ENCODE measurements around the gene IFNL2. TPM values are rescaled to one million over a fixed set of nuclear protein-coding genes. Genes with fewer than 3 reads are reported as not detected.

Gene IFNL2
- total and polyA plus RNA-seq, 3 experiments from 2014 or later, result not detected

DNA sequence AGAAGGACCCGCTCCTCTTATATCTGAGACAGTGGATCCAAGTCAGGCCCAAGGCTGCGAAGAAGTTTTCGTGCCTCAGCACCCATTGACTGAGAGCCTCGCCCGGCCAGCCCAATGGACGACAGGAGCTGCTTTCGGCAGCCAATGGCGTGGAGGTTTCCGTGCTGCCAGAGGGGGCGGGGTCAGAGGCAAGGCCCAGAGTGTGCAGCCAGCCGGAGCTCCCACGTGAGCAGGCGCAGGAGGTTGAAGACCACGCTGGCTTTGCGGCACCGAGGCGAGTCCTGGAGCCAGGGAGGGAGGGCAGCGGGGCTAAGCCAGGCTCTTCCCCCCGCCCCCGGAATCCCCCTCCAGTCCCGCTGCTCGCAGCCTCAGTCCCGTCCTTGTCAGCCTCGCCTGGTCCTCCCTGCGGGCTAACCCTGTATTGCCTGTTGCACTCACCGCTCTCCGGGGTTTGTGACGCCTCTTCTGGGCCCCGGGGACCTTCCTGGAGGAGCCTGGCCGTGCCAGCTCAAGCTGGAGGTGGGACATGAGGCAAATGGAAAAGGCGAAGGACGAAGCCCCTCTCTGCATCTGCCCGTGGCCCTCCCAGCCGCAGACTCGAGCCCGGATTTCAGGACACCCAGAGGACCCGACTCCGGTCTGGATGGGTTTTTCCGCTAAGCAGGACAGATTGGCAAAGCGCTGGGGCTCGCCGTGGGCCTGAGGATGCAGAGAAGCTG lies 21.1 kb upstream of the IFNL2 start:
- H3K4me1 Mint-ChIP-seq, result peaks cover 0 to 6% (median 5%) of the 10 kb centered on the region in 3 donors
- peak overlapping the region in 2 of 8 donors; percentile 47 to 57 for H3K27ac Mint-ChIP-seq
- no peaks in the 10 kb centered on the region for H3K36me3 ChIP-seq (ENCODE audit: insufficient read depth, low read length)
- H3K27ac ChIP-seq (ENCODE audit: low read depth, low read length), result no peak overlapping the region
- H3K27me3 ChIP-seq (ENCODE audit: insufficient read depth, low read length, poor library complexity, severe bottlenecking), result no peaks in the 10 kb centered on the region
- peak in 2 of 5 donors; percentile 20 to 60 for DNase-seq
- ChIA-PET CTCF (interaction anchor here (1.2 kb wide), 1 partner anchor 12 kb away, joined by 3 read pairs; no protein-coding TSS in a partner anchor), POLR2A (no interaction called here)
- H3K36me3 Mint-ChIP-seq, result peaks cover 0 to 1% (median 0%) of the 10 kb centered on the region in 3 donors
- H3K4me3 Mint-ChIP-seq, result peak overlapping the region in 5 of 7 donors; percentile 57 to 71 (median 63)
- H3K9me3 ChIP-seq (ENCODE audit: low read length), result no peaks in the 10 kb centered on the region
- H3K9me3 Mint-ChIP-seq, result no peaks in the 10 kb centered on the region
- H3K4me3 ChIP-seq (ENCODE audit: low read length), result no peak overlapping the region
- H3K4me1 ChIP-seq (ENCODE audit: insufficient read depth, low read length), result no peaks in the 10 kb centered on the region
- H3K27me3 Mint-ChIP-seq, result peaks cover 7 to 8% of the 10 kb centered on the region in 2 donors

- DNase-seq, result no peak
These were observed 20.2 kb upstream of the IFNL2 start for GRCh38 chr19:39247701-39248664.

GRCh38 chr19:39248806-39249205 lies 19.4 kb upstream of the IFNL2 start, which contains the start of gene IFNL4:
IFNL4 (minus strand) TSS chr19:39248856.
- ChIA-PET CTCF (no interaction called here), POLR2A (no interaction called here)
- no peaks in the 10 kb centered on the region for H3K36me3 ChIP-seq (ENCODE audit: insufficient read depth, low read length)
- no peak for DNase-seq
- H3K27me3 ChIP-seq (ENCODE audit: insufficient read depth, low read length, poor library complexity, severe bottlenecking), result no peaks in the 10 kb centered on the region
- Mint-ChIP-seq H3K4me1 (peaks cover 0 to 11% (median 5%) of the 10 kb centered on the region in 3 donors), H3K27me3 (peaks cover 4 to 8% of the 10 kb centered on the region in 2 donors), H3K9me3 (no peaks in the 10 kb centered on the region), H3K4me3 (peak within 1 kb of the TSS in 4 of 7 donors; percentile 15 to 74 (median 36)), H3K36me3 (peaks cover 0 to 1% (median 0%) of the 10 kb centered on the region in 3 donors), H3K27ac (no peak within 1 kb of the TSS)
- H3K9me3 ChIP-seq (ENCODE audit: low read length), result no peaks in the 10 kb centered on the region
- no peak within 1 kb of the TSS for H3K4me3 ChIP-seq (ENCODE audit: low read length)
- no peaks in the 10 kb centered on the region for H3K4me1 ChIP-seq (ENCODE audit: insufficient read depth, low read length)
- no peak within 1 kb of the TSS for H3K27ac ChIP-seq (ENCODE audit: low read depth, low read length)

More at GRCh38 chr19:39247701-39248664, 20.2 kb upstream of the IFNL2 start:
- no peaks in the 10 kb centered on the region for H3K9me3 Mint-ChIP-seq
- H3K27me3 ChIP-seq (ENCODE audit: insufficient read depth, low read length, poor library complexity, severe bottlenecking), result no peaks in the 10 kb centered on the region
- H3K27ac Mint-ChIP-seq, result no peak overlapping the region
- H3K4me3 ChIP-seq (ENCODE audit: low read length), result no peak overlapping the region
- peaks cover 7 to 8% of the 10 kb centered on the region in 2 donors for H3K27me3 Mint-ChIP-seq
- no peak overlapping the region for H3K27ac ChIP-seq (ENCODE audit: low read depth, low read length)
- peak overlapping the region in 1 of 7 donors; percentile 71 for H3K4me3 Mint-ChIP-seq
- no peaks in the 10 kb centered on the region for H3K36me3 ChIP-seq (ENCODE audit: insufficient read depth, low read length)
- POLR2A ChIA-PET, result no interaction called here
- no peaks in the 10 kb centered on the region for H3K9me3 ChIP-seq (ENCODE audit: low read length)
- peaks cover 0 to 11% (median 5%) of the 10 kb centered on the region in 3 donors for H3K4me1 Mint-ChIP-seq
- CTCF ChIA-PET, result interaction anchor here (0.6 to 1.2 kb wide), 2 partner anchors 13 to 544 kb away, joined by 3 read pairs; no protein-coding TSS in a partner anchor
- H3K36me3 Mint-ChIP-seq, result peaks cover 0 to 1% (median 0%) of the 10 kb centered on the region in 3 donors
- no peaks in the 10 kb centered on the region for H3K4me1 ChIP-seq (ENCODE audit: insufficient read depth, low read length)

DNA sequence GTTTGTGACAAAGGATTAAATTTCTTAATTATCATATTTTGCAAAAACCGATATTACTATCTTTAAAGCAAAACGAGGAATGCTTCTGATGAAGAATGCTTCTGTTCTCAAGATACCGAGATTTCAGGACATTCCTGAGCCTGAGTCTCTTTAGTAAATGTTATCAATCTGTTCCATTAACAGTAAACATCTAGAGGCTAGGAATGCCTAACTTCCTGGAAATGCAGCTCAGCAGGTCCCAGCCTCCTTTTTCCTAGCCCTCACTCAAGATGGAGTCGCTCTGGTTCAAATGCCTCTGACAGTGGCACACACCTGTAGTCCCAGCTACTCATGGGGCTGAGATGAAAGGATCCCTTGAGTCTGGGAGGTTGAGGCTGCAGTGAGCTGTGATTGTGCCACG lies 17.1 kb upstream of the IFNL2 start:
- ChIA-PET CTCF (interaction anchor here (1.0 kb wide), 1 partner anchor 13 kb away, joined by 3 read pairs; no protein-coding TSS in a partner anchor), POLR2A (no interaction called here)
- H3K36me3 Mint-ChIP-seq, result peaks cover 0 to 1% (median 0%) of the 10 kb centered on the region in 3 donors
- peaks cover 4 to 8% of the 10 kb centered on the region in 2 donors for H3K27me3 Mint-ChIP-seq
- DNase-seq, result no peak
- no peak overlapping the region for H3K4me3 ChIP-seq (ENCODE audit: low read length)
- no peaks in the 10 kb centered on the region for H3K27me3 ChIP-seq (ENCODE audit: insufficient read depth, low read length, poor library complexity, severe bottlenecking)
- no peaks in the 10 kb centered on the region for H3K36me3 ChIP-seq (ENCODE audit: insufficient read depth, low read length)
- H3K4me1 Mint-ChIP-seq, result peaks cover 0 to 11% (median 5%) of the 10 kb centered on the region in 3 donors
- no peak overlapping the region for H3K27ac Mint-ChIP-seq
- H3K9me3 Mint-ChIP-seq, result no peaks in the 10 kb centered on the region
- H3K4me3 Mint-ChIP-seq, result no peak overlapping the region
- H3K27ac ChIP-seq (ENCODE audit: low read depth, low read length), result no peak overlapping the region
- H3K9me3 ChIP-seq (ENCODE audit: low read length), result no peaks in the 10 kb centered on the region
- no peaks in the 10 kb centered on the region for H3K4me1 ChIP-seq (ENCODE audit: insufficient read depth, low read length)

- no peaks in the 10 kb centered on the region for H3K27me3 ChIP-seq (ENCODE audit: insufficient read depth, low read length, poor library complexity, severe bottlenecking)
- ChIA-PET POLR2A (no interaction called here), CTCF (no interaction called here)
These were observed 16.4 kb upstream of the IFNL2 start for GRCh38 chr19:39251846-39252245.

DNA sequence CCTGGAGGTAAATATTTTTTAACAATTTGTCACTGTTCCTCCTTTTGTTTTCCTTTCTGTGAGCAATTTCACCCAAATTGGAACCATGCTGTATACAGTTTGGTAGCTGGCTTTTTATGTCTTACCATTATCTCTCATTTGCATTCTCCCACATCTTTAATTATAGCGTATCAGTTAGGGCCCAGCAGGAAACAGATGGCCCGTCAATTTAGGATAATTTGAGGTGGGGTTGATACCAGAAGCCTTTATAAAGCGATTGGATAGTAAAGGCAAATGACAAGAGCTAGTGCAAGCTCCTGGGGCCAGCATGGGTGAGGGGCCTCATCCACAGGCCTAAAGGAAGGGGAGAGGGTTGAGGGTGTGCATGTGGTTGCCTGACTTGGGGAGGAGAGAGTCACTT lies 15.7 kb upstream of the IFNL2 start:
- H3K27ac Mint-ChIP-seq, result no peak overlapping the region
- Histone ChIP-seq H3K4me1 (ENCODE audit: insufficient read depth, low read length) (no peaks in the 10 kb centered on the region), H3K27ac (ENCODE audit: low read depth, low read length) (no peak overlapping the region), H3K27me3 (ENCODE audit: insufficient read depth, low read length, poor library complexity, severe bottlenecking) (no peaks in the 10 kb centered on the region), H3K36me3 (ENCODE audit: insufficient read depth, low read length) (no peaks in the 10 kb centered on the region), H3K9me3 (ENCODE audit: low read length) (no peaks in the 10 kb centered on the region), H3K4me3 (ENCODE audit: low read length) (no peak overlapping the region)
- H3K4me3 Mint-ChIP-seq, result no peak overlapping the region
- H3K4me1 Mint-ChIP-seq, result peaks cover 0 to 8% (median 0%) of the 10 kb centered on the region in 3 donors
- ChIA-PET POLR2A (no interaction called here), CTCF (no interaction called here)
- H3K9me3 Mint-ChIP-seq, result no peaks in the 10 kb centered on the region
- H3K36me3 Mint-ChIP-seq, result peaks cover 0 to 1% (median 0%) of the 10 kb centered on the region in 3 donors
- peaks cover 6 to 9% of the 10 kb centered on the region in 2 donors for H3K27me3 Mint-ChIP-seq
- DNase-seq, result no peak

More at GRCh38 chr19:39251846-39252245, 16.4 kb upstream of the IFNL2 start:
- H3K36me3 ChIP-seq (ENCODE audit: insufficient read depth, low read length), result no peaks in the 10 kb centered on the region
- no peak overlapping the region for H3K4me3 Mint-ChIP-seq
- DNase-seq, result no peak
- no peak overlapping the region for H3K4me3 ChIP-seq (ENCODE audit: low read length)
- no peak overlapping the region for H3K27ac ChIP-seq (ENCODE audit: low read depth, low read length)
- no peaks in the 10 kb centered on the region for H3K4me1 ChIP-seq (ENCODE audit: insufficient read depth, low read length)
- peaks cover 0 to 1% (median 0%) of the 10 kb centered on the region in 3 donors for H3K36me3 Mint-ChIP-seq
- no peaks in the 10 kb centered on the region for H3K9me3 ChIP-seq (ENCODE audit: low read length)
- peak overlapping the region in 2 of 8 donors; percentile 0 to 64 for H3K27ac Mint-ChIP-seq
- peaks cover 8% of the 10 kb centered on the region in 2 donors for H3K27me3 Mint-ChIP-seq
- H3K4me1 Mint-ChIP-seq, result peaks cover 0 to 11% (median 4%) of the 10 kb centered on the region in 3 donors
- H3K9me3 Mint-ChIP-seq, result no peaks in the 10 kb centered on the region

GRCh38 chr19:39253374-39254149 lies 14.6 kb upstream of the IFNL2 start:
- H3K27me3 Mint-ChIP-seq, result peaks cover 5 to 16% of the 10 kb centered on the region in 2 donors
- H3K9me3 ChIP-seq (ENCODE audit: low read length), result no peaks in the 10 kb centered on the region
- no peak overlapping the region for H3K27ac ChIP-seq (ENCODE audit: low read depth, low read length)
- H3K4me1 Mint-ChIP-seq, result peaks cover 0 to 14% (median 5%) of the 10 kb centered on the region in 3 donors
- H3K4me3 ChIP-seq (ENCODE audit: low read length), result no peak overlapping the region
- H3K36me3 Mint-ChIP-seq, result peaks cover 0 to 1% (median 0%) of the 10 kb centered on the region in 3 donors
- POLR2A ChIA-PET, result no interaction called here
- no peaks in the 10 kb centered on the region for H3K27me3 ChIP-seq (ENCODE audit: insufficient read depth, low read length, poor library complexity, severe bottlenecking)
- H3K36me3 ChIP-seq (ENCODE audit: insufficient read depth, low read length), result no peaks in the 10 kb centered on the region
- H3K4me3 Mint-ChIP-seq, result no peak overlapping the region
- CTCF ChIA-PET, result no interaction called here
- DNase-seq, result no peak
- H3K27ac Mint-ChIP-seq, result peak overlapping the region in 1 of 8 donors; percentile 65
- no peaks in the 10 kb centered on the region for H3K4me1 ChIP-seq (ENCODE audit: insufficient read depth, low read length)
- peaks cover 0 to 2% (median 0%) of the 10 kb centered on the region in 5 donors for H3K9me3 Mint-ChIP-seq
